HG02798 (cell line): Measurements from ENCODE around the gene FARP2.
"Not testable (repeated sequence)": the region's sequence is repeated elsewhere in the genome, so short reads cannot be mapped to it uniquely, and the experiment has no call there.

Source experiments
- ATAC-seq: cut with Tn5 transposase; IDR thresholded peaks from one replicate; pipeline ENCODE4 v1.9.1; 2021; ENCODE audit warnings: mild to moderate bottlenecking; ENCODE audit not compliant: unreplicated experiment, poor library complexity

Gene FARP2

GRCh38 chr2:241363426-241363825 lies 7.3 kb downstream of the FARP2 start:
- ATAC-seq: no peak

GRCh38 chr2:241364781-241365180 lies 8.7 kb downstream of the FARP2 start:
- ATAC-seq: no peak

- ATAC-seq: no peak
These were observed 10.6 kb downstream of the FARP2 start for GRCh38 chr2:241366678-241367077.

GRCh38 chr2:241368643-241369042 lies 12.6 kb downstream of the FARP2 start:
- ATAC-seq: no peak

GRCh38 chr2:241372361-241372992 lies 16.4 kb downstream of the FARP2 start:
- ATAC-seq: no peak

- ATAC-seq: no peak
These were observed 17.4 kb downstream of the FARP2 start for GRCh38 chr2:241373446-241373845.

GRCh38 chr2:241373906-241374305 lies 17.8 kb downstream of the FARP2 start:
- not testable (repeated sequence) for ATAC-seq

- no peak for ATAC-seq
These were observed 19.2 kb downstream of the FARP2 start for GRCh38 chr2:241375300-241375699.

GRCh38 chr2:241376808-241377207 lies 20.7 kb downstream of the FARP2 start:
- no peak for ATAC-seq

GRCh38 chr2:241378816-241379215 lies 22.7 kb downstream of the FARP2 start:
- no peak for ATAC-seq

- no peak for ATAC-seq
These were observed 23.7 kb downstream of the FARP2 start for GRCh38 chr2:241379481-241380480.

- ATAC-seq: no peak
These were observed 25.8 kb downstream of the FARP2 start for GRCh38 chr2:241381872-241382271.

GRCh38 chr2:241385450-241385849 lies 29.4 kb downstream of the FARP2 start:
- not testable (repeated sequence) for ATAC-seq

GRCh38 chr2:241386519-241386918 lies 30.4 kb downstream of the FARP2 start:
- no peak for ATAC-seq

- ATAC-seq: no peak
These were observed 33.6 kb downstream of the FARP2 start for GRCh38 chr2:241389697-241390096.

- ATAC-seq: peak; percentile 61
These were observed 34.5 kb downstream of the FARP2 start for GRCh38 chr2:241390301-241391206.

GRCh38 chr2:241391892-241392665 lies 36.0 kb downstream of the FARP2 start:
- ATAC-seq: no peak

GRCh38 chr2:241392753-241393152 lies 36.7 kb downstream of the FARP2 start:
- ATAC-seq: not testable (repeated sequence)

- ATAC-seq: no peak
These were observed 37.6 kb downstream of the FARP2 start for GRCh38 chr2:241393524-241394196.
